Chondrocyte (in vitro differentiated cells): ENCODE data around the gene MTARC1. TPM values are rescaled to one million over a fixed set of nuclear protein-coding genes. Genes with fewer than 3 reads are reported as not detected.

ENCODE experiments used
- DNase-seq: peaks from one replicate; pipeline ENCODE4 v3.0.0; 2021; ENCODE audit warnings: mixed read lengths, low spot score
- H3K27ac Mint-ChIP-seq: one replicate; pipeline ENCODE4 v1.8.0; 2021; ENCODE audit warnings: mild to moderate bottlenecking, moderate library complexity, mixed read lengths; ENCODE audit not compliant: unreplicated experiment
- H3K27me3 Mint-ChIP-seq: 2 replicates; pipeline ENCODE4 v1.8.0; 2021; ENCODE audit warnings: low read depth, mixed read lengths
- H3K36me3 Mint-ChIP-seq: 2 replicates; pipeline ENCODE4 v1.8.0; 2021; ENCODE audit warnings: low read depth, mixed read lengths
- H3K4me1 Mint-ChIP-seq: 2 replicates; pipeline ENCODE4 v1.8.0; 2021; ENCODE audit warnings: low read depth, mild to moderate bottlenecking, mixed read lengths
- H3K4me3 Mint-ChIP-seq: one replicate; pipeline ENCODE4 v1.8.0; 2021; ENCODE audit warnings: mild to moderate bottlenecking, moderate library complexity, mixed read lengths; ENCODE audit not compliant: unreplicated experiment
- H3K9me3 Mint-ChIP-seq: 2 replicates; pipeline ENCODE4 v1.8.0; 2021; ENCODE audit warnings: low read depth, mixed read lengths
- CTCF ChIP-seq: fragments of 200-600 bp; sonication (generic); IDR thresholded peaks from 2 replicates; pipeline ENCODE4 v1.5.0; 2021; ENCODE audit warnings: antibody characterized with exemption, mild to moderate bottlenecking, moderate library complexity
- total RNA-seq: library from RNA; stranded (reverse); gene quantifications from 3 replicates; pipeline ENCODE4 v1.2.1, GENCODE V29; 2021

MTARC1 gene
- total RNA-seq, 1 donor from 2014 or later, result 2.5 TPM

- no peak overlapping the region for H3K4me3 Mint-ChIP-seq
- no peak for TF ChIP-seq CTCF
- H3K4me1 Mint-ChIP-seq, result peaks cover 15% of the 10 kb centered on the region
- H3K9me3 Mint-ChIP-seq, result no peaks in the 10 kb centered on the region
- no peak for DNase-seq
- H3K27me3 Mint-ChIP-seq, result peaks cover 2% of the 10 kb centered on the region
- H3K36me3 Mint-ChIP-seq, result no peaks in the 10 kb centered on the region
- H3K27ac Mint-ChIP-seq, result no peak overlapping the region
Measured at GRCh38 chr1:220824031-220824989, 37.6 kb downstream of the MTARC1 start.

- Mint-ChIP-seq H3K4me3 (no peak overlapping the region), H3K4me1 (peaks cover 14% of the 10 kb centered on the region), H3K27ac (no peak overlapping the region), H3K9me3 (peaks cover 3% of the 10 kb centered on the region), H3K27me3 (peaks cover 2% of the 10 kb centered on the region), H3K36me3 (no peaks in the 10 kb centered on the region)
- no peak for DNase-seq
- TF ChIP-seq CTCF, result no peak
Measured at GRCh38 chr1:220825819-220826551, 39.3 kb downstream of the MTARC1 start.

GRCh38 chr1:220826729-220827128, 40.0 kb downstream of the MTARC1 start:
- peaks cover 7% of the 10 kb centered on the region for H3K9me3 Mint-ChIP-seq
- H3K4me1 Mint-ChIP-seq, result peaks cover 14% of the 10 kb centered on the region
- H3K36me3 Mint-ChIP-seq, result no peaks in the 10 kb centered on the region
- peaks cover 2% of the 10 kb centered on the region for H3K27me3 Mint-ChIP-seq
- TF ChIP-seq CTCF, result no peak
- no peak overlapping the region for H3K27ac Mint-ChIP-seq
- DNase-seq, result no peak
- H3K4me3 Mint-ChIP-seq, result no peak overlapping the region

GRCh38 chr1:220827445-220828178, 40.9 kb downstream of the MTARC1 start:
- H3K36me3 Mint-ChIP-seq, result no peaks in the 10 kb centered on the region

More at GRCh38 chr1:220827445-220828178, 40.9 kb downstream of the MTARC1 start:
- Mint-ChIP-seq H3K9me3 (peaks cover 10% of the 10 kb centered on the region), H3K4me1 (peaks cover 14% of the 10 kb centered on the region), H3K27me3 (peaks cover 2% of the 10 kb centered on the region), H3K27ac (no peak overlapping the region), H3K4me3 (no peak overlapping the region)
- DNase-seq, result no peak
- TF ChIP-seq CTCF, result no peak
